Measurements from ENCODE around the gene ZNF646.

ZNF646 gene

GRCh38 chr16:31083556-31083955 is 9.3 kb downstream of the ZNF646 start:
- no peak overlapping the region for H3K4me3 ChIP-seq (ENCODE audit: low read depth, low read length)
- DNase-seq (ENCODE audit: low read depth, low spot score), result no peak
- ChIA-PET CTCF (interaction anchor here (1.4 to 2.7 kb wide), 3 partner anchors 11 to 99 kb away, joined by 6 to 8 read pairs (median 7); partner anchors contain the start of genes HSD3B7 and VKORC1), POLR2A (no interaction called here)
- TF ChIP-seq CTCF (IDR thresholded peaks at IDR 0.05; ENCODE audit: insufficient read depth, low read length, missing control alignments), result no peak

DNA sequence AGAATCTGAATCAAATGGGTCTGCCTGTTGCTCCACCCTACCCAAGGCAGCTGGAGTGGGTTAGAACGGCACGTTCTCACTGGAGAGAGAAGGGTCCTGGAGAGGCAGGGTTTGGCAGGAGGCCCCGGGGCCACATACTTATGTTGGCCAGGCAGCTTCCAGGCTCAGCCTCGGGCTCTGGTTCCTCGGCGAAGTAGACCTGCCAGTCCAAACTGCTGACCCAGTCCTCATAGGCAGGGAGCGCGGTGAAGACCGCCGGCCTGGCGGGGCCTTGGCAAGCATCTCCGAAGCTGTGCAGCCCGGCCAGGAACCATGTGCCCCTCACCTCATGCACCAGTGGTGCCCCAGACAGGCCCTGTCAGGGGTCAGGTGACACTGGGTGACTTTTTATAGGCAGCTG is 9.8 kb downstream of the ZNF646 start:
- no peak overlapping the region for H3K4me3 ChIP-seq (ENCODE audit: low read depth, low read length)
- ChIA-PET CTCF (interaction anchor here (1.2 to 2.7 kb wide), 4 partner anchors 11 to 130 kb away, joined by 5 to 8 read pairs (median 6); partner anchors contain the start of genes HSD3B7 and VKORC1), POLR2A (interaction anchor here (0.6 to 3.1 kb wide), 2 partner anchors 10 to 839 kb away, joined by 3 to 17 read pairs; partner anchors contain the start of genes ZNF646 and ZNF668)
- no peak for TF ChIP-seq CTCF (IDR thresholded peaks at IDR 0.05; ENCODE audit: insufficient read depth, low read length, missing control alignments)
- no peak for DNase-seq (ENCODE audit: low read depth, low spot score)

GRCh38 chr16:31084584-31085302 is 10.5 kb downstream of the ZNF646 start:
- no peak for TF ChIP-seq CTCF (IDR thresholded peaks at IDR 0.05; ENCODE audit: insufficient read depth, low read length, missing control alignments)
- CTCF ChIA-PET, result interaction anchor here (1.2 to 2.7 kb wide), 5 partner anchors 10 to 131 kb away, joined by 3 to 8 read pairs (median 6); partner anchors contain the start of genes HSD3B7 and VKORC1
- no peak for DNase-seq (ENCODE audit: low read depth, low spot score)
- POLR2A ChIA-PET, result interaction anchor here (0.6 to 3.1 kb wide), 3 partner anchors 11 to 839 kb away, joined by 3 to 17 read pairs (median 4); partner anchors contain the start of genes KAT8, ZNF646 and ZNF668
- H3K4me3 ChIP-seq (ENCODE audit: low read depth, low read length), result no peak overlapping the region

GRCh38 chr16:31085411-31085810 is 11.2 kb downstream of the ZNF646 start:
- no peak for DNase-seq (ENCODE audit: low read depth, low spot score)
- POLR2A ChIA-PET, result interaction anchor here (0.7 to 3.1 kb wide), 3 partner anchors 10 to 32 kb away, joined by 3 to 17 read pairs (median 4); partner anchors contain the start of genes KAT8, ZNF646 and ZNF668
- TF ChIP-seq CTCF (IDR thresholded peaks at IDR 0.05; ENCODE audit: insufficient read depth, low read length, missing control alignments), result no peak
- CTCF ChIA-PET, result interaction anchor here (1.2 to 2.7 kb wide), 3 partner anchors 10 to 101 kb away, joined by 3 to 8 read pairs (median 7); partner anchors contain the start of genes HSD3B7 and VKORC1
- H3K4me3 ChIP-seq (ENCODE audit: low read depth, low read length), result no peak overlapping the region

DNA sequence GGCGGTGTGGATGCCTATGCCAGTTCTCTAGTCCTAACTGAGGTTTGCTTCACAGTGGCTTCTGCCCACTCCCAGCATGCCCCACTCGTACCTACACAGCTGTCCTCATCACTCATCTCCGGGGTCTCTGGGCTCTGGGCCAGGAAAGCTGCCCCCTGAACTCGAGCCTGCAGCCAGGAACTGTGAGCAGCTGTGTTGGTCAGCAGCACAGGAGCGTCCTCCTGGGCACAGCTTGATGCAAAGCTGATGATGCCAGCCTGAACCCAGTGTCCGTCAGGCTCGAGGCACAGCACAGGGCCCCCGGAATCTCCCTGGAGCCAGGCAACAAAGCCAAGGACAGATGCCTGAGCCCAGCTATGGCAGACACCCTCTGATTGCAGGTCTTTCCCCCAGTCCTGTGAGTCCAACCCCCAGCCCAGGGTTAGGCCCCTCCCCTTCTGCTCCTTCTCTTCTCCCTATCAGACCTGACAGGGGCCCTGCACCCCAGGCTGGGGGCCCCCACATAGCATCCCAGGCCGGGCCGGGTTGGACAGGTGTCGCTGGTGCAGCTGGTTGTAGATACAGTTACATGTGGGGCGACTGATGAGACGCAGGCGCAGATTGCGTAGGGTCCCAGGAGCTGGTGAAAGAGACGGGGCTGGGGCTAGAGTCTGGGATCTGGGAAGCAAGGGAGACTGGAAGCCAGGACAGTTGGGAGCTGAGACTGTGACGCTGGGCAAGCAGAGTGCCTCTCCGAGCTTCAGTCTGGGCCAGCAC is 11.8 kb downstream of the ZNF646 start:
- POLR2A ChIA-PET, result interaction anchor here (0.7 to 3.1 kb wide), 5 partner anchors 10 to 494 kb away, joined by 3 to 17 read pairs (median 3); partner anchors contain the start of genes KAT8, ZNF646 and ZNF668
- no peak for DNase-seq (ENCODE audit: low read depth, low spot score)
- no peak overlapping the region for H3K4me3 ChIP-seq (ENCODE audit: low read depth, low read length)
- CTCF ChIA-PET, result interaction anchor here (2.7 kb wide), 1 partner anchor 102 kb away, joined by 8 read pairs; the partner anchor contains the start of gene HSD3B7
- TF ChIP-seq CTCF (IDR thresholded peaks at IDR 0.05; ENCODE audit: insufficient read depth, low read length, missing control alignments), result no peak

All from AG04449 (cell line).